Coronary artery (tissue), 2 donors: ENCODE data around the gene ABR.

Experiments used
- DNase-seq: peaks from one replicate; pipeline ENCODE4 v3.0.0-alpha.2; 2017; ENCODE audit warnings: low spot score
- H3K27ac ChIP-seq, 2 donors: fragments of 200-600 bp; sonication (generic); one replicate each; pipeline ENCODE4 v1.5.1; 2016 to 2019
- H3K4me3 ChIP-seq: fragments of 200-600 bp; sonication (generic); 2 replicates; pipeline ENCODE4 v1.5.1; 2016; ENCODE audit warnings: mild to moderate bottlenecking, moderate library complexity
- TF ChIP-seq, protein P1 (sequence below): fragments of 200-600 bp; sonication (generic); IDR thresholded peaks from one replicate; pipeline ENCODE4 v1.5.1; 2019; ENCODE audit warnings: antibody characterized with exemption

ABR gene

DNA sequence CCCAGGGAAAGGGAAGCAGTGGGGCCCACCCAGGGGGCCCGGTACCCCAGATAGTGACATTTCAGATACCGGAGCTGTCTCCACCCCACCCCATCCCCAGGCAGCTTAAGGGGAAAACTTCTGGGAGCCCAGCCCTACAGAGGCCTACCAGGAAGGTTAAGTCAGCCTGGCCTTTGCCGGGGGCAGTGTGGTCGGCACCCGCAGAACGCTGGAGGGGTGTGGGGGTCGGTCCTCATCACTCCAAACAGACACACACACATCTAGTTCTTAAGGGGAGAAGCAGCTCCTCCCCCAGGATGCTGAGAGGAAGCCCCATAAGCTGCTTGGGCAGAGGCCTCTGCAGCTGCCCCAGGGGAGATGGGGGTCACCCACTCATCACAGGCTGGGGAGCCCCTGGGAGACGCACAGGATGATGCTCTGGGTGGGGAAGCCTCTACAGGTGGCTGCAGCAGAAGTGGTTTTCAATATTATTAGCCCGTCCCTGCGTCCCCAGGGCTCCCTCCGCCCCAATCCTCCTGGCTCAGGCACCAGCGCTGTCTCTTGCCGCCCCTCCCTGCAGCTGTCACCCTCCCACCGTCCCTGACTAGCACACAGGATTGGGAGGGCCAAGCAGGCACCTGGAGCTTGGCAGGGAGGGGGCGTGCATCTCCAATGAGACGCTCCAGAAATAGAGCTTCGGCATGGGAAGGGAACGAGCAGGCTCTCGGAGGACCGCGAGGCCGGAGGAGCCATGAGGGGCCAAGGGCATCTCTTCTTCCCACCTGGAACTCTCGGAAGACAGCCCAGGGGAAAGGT lies 1.4 kb upstream of the ABR start:
- no peak for DNase-seq
- no peak overlapping the region for H3K27ac ChIP-seq
- no peak overlapping the region for H3K4me3 ChIP-seq
- TF ChIP-seq, protein P1, sequence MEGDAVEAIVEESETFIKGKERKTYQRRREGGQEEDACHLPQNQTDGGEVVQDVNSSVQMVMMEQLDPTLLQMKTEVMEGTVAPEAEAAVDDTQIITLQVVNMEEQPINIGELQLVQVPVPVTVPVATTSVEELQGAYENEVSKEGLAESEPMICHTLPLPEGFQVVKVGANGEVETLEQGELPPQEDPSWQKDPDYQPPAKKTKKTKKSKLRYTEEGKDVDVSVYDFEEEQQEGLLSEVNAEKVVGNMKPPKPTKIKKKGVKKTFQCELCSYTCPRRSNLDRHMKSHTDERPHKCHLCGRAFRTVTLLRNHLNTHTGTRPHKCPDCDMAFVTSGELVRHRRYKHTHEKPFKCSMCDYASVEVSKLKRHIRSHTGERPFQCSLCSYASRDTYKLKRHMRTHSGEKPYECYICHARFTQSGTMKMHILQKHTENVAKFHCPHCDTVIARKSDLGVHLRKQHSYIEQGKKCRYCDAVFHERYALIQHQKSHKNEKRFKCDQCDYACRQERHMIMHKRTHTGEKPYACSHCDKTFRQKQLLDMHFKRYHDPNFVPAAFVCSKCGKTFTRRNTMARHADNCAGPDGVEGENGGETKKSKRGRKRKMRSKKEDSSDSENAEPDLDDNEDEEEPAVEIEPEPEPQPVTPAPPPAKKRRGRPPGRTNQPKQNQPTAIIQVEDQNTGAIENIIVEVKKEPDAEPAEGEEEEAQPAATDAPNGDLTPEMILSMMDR = no peak

DNA sequence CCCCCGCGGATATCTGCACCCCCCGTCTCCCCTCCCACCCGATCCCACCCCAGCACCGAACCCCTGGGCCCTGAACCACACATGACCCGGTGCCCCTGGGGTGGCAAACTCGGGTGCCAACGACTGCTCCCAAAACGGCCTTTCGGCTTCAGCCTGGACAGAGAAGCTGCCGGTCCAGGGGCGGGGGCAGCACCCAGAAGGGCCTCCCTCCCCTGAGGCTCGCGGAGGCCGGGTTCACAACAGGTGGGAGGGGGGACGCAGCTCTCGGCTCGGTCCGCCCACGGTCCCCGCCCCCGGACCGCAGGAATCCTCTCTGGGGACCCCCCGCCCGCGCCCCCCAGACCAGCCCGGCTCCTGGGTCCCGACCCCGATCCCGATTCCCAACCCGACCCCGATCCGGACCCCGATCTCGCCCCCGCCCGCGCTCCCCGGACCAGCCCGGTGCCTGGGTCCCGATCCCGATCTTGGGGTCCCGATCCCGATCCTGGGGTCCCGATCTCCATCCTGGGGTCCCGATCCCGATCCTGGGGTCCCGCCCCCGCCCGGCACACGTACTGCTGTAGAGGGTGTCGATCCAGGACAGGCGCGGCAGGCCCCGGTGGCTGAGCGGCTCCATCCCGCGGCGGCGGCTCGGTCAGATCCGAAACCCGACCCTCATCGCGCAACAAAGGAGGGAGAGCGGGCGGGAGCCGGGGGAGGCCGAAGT lies 516 bp downstream of the ABR start:
- peak overlapping the region; percentile 48 to 77 for H3K27ac ChIP-seq
- TF ChIP-seq, protein P1 = no peak
- no peak for DNase-seq
- H3K4me3 ChIP-seq = peak overlapping the region; percentile 91

DNA sequence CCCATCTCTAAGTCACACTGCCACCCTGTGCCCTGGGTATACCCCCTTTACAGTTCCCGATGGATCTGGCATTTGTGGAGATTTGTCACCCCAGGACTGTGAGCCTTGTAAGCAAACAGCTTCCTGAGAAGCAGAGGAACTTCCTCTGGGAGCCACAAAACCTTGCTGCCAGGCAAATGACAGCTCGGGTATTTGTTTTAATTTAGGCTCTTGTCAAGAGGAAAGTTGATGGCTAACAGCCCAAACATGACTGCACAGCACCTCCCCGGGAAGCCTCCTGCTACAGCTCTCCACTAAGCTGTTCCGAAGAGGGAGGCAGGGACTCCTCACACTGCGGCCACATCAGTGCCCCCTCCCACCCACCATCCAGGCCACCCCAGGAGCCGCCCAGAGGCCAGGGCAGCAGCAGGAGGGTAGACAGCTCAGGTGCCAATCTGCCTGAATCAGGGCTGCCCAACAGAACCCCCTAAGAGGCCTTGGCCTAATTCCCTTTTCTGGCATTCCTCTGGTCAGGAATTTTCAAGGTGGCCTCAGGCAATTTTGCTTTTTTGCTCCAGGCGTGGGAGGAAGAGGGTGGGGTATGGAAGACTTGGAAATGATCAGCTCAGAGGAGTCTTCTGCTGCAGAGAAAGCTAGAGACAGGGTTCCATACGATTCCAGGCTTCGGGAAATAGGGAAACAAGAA lies 2.6 kb downstream of the ABR start:
- Histone ChIP-seq H3K4me3 (no peak overlapping the region), H3K27ac (peak overlapping the region in 1 of 2 donors; percentile 32)
- TF ChIP-seq, protein P1 = no peak
- no peak for DNase-seq

DNA sequence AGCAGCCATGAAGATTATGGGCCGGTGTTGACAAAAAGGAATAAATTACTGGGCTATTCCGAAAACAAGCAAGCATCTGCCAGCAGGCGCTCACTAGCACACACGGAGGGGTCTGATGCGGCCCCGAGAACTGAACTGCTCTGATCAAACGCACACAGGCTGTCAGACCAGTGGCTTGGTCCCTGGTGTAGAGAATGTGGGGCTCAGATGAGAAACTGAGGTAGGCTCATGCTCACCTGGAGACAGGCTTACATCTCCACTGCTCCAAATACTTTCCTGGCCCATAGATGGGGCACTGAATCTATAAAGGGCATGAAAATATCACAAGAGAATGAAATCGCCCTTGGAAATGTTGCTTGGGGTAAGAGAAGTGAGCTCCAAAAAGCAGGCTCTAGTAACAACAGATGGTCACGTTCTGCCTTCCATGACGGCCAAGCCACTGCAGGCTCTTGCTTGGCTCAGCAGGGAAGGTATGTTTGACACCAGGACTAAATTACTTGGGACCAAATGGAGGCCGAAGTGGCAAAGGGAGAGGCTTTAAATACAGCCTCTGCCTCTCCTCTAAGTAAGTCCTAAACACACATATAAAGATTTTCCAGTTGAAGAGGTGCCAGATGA lies 5.4 kb downstream of the ABR start:
- Histone ChIP-seq H3K4me3 (no peak overlapping the region), H3K27ac (peak overlapping the region in 1 of 2 donors; percentile 41)
- no peak for DNase-seq
- TF ChIP-seq, protein P1 = no peak

DNA sequence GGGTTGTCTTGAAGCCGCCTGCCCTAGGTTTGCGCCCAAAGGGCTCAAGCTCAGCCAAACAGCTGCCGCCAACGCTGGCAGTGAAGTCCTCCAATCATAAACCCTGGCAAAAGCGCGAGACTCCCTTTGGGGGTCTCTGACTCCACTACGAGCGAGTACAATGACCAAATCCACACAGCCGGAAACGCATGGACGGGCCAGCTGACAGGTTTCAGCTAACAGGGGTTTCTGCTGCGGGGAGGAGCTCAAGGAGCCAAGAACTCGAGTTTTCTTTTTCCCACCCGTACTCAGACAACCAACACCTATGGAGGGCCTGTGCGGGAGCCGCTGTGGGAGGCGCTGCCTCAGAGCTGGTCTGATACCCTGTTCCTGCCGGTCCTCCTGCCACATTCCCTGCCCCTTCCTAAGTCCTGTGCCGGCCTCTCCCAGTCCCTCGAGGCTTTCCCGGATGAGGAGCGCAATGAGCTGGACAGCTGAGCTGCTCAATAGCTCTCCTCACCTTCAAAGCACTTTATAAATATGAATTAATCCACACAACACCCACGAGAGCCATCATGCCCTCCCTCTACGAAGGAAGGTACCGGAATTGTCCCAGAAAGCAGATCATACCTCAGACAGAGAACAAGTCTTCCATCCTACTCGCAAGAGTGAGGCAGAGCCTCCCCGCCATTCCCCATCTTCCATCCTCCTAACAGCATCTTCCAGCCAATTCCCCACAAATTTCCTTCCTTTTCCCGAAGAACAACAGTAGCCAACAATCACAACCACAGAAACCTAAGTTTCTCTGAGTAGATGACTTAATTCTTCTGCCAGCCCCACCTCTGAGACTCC lies 6.1 kb downstream of the ABR start:
- Histone ChIP-seq H3K4me3 (no peak overlapping the region), H3K27ac (peak overlapping the region in 1 of 2 donors; percentile 41)
- TF ChIP-seq, protein P1 = no peak
- DNase-seq = no peak

DNA sequence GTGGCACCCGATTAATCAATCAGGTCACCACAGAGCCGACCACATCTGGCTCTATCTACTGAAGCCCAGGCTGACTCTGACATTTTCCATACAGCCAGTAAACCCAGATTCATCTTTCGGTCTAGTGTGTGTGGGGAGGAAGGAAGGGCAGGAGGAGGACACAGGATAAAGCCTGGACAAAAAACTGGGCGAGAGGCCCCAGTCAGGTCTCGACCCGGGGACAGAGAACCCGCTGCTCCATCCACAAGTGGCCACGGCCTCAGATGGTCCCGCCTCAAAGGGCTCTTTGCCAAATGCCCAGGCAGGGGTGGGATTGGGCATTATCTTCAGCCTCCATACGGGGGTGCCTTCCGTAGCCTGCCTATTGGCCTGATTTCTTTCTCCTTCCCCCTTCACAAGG lies 7.8 kb downstream of the ABR start:
- no peak for DNase-seq
- no peak overlapping the region for H3K4me3 ChIP-seq
- no peak overlapping the region for H3K27ac ChIP-seq
- TF ChIP-seq, protein P1 = no peak
